Osteocyte (in vitro differentiated cells): ENCODE results near the gene PRR35. TPM values are rescaled to one million over a fixed set of nuclear protein-coding genes. Genes with fewer than 3 reads are reported as not detected.

Experiments used
- DNase-seq: peaks from one replicate; pipeline ENCODE4 v3.0.0; 2021; ENCODE audit warnings: mixed read lengths; ENCODE audit not compliant: unreplicated experiment; ENCODE audit errors: extremely low spot score
- H3K27ac Mint-ChIP-seq: one replicate; pipeline ENCODE4 v1.8.0; 2021; ENCODE audit warnings: mild to moderate bottlenecking, mixed read lengths; ENCODE audit not compliant: unreplicated experiment
- H3K27me3 Mint-ChIP-seq: one replicate; pipeline ENCODE4 v1.8.0; 2021; ENCODE audit warnings: mixed read lengths; ENCODE audit not compliant: unreplicated experiment
- H3K36me3 Mint-ChIP-seq: one replicate; pipeline ENCODE4 v1.8.0; 2021; ENCODE audit warnings: mixed read lengths; ENCODE audit not compliant: unreplicated experiment
- H3K4me1 Mint-ChIP-seq: one replicate; pipeline ENCODE4 v1.8.0; 2021; ENCODE audit warnings: mixed read lengths; ENCODE audit not compliant: unreplicated experiment
- H3K4me3 Mint-ChIP-seq: one replicate; pipeline ENCODE4 v1.8.0; 2021; ENCODE audit warnings: mild to moderate bottlenecking, moderate library complexity, mixed read lengths; ENCODE audit not compliant: unreplicated experiment
- H3K9me3 Mint-ChIP-seq: one replicate; pipeline ENCODE4 v1.8.0; 2021; ENCODE audit warnings: mixed read lengths; ENCODE audit not compliant: unreplicated experiment
- total RNA-seq: library from RNA; stranded (reverse); gene quantifications from 2 replicates; pipeline ENCODE4 v1.2.1, GENCODE V29; 2021
- TF ChIP-seq, protein P1 (sequence below): fragments of 200-600 bp; sonication (generic); IDR thresholded peaks from 2 replicates; pipeline ENCODE4 v1.5.0; 2021; ENCODE audit warnings: antibody characterized with exemption, mild to moderate bottlenecking, moderate library complexity

The PRR35 gene
- total RNA-seq, 1 donor from 2014 or later: not detected

DNA sequence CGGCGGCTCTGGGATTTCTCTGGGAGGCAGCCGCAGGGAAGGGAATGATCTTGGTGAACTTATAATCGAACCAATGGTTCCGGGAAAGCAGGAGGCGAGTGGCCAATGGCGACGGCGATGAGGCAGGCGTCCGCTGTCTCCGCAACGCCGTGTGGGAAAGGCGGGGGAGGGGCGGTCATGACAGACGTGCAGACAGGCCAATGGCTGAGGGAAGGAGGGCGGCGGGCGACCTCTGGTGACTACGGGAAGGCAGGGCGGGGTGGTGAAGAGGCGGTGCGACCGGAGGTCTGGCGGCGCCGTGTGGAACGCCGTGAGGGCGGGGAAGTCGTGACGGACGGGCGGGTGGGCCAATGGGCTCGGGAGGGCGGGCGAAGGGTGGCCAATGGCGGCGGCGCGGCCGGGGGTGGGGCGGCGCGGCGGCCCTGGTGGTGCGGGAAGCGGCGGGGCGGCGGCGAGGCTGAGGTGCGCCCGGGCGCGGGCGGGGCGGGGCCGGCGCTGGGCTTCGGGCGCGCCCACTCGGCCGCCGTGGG is 29.5 kb downstream of the PRR35 start, which contains the start of gene RAB40C:
RAB40C (plus strand) TSS at position 409 of the 530 bp plus-strand sequence. CDS start 226 bp downstream, outside the sequence.
- Mint-ChIP-seq H3K4me3 (peak within 1 kb of the TSS; percentile 98), H3K27ac (peak within 1 kb of the TSS; percentile 100), H3K36me3 (peaks cover 2% of the 10 kb centered on the region), H3K4me1 (peaks cover 37% of the 10 kb centered on the region), H3K9me3 (no peaks in the 10 kb centered on the region), H3K27me3 (no peaks in the 10 kb centered on the region)
- TF ChIP-seq, protein P1, sequence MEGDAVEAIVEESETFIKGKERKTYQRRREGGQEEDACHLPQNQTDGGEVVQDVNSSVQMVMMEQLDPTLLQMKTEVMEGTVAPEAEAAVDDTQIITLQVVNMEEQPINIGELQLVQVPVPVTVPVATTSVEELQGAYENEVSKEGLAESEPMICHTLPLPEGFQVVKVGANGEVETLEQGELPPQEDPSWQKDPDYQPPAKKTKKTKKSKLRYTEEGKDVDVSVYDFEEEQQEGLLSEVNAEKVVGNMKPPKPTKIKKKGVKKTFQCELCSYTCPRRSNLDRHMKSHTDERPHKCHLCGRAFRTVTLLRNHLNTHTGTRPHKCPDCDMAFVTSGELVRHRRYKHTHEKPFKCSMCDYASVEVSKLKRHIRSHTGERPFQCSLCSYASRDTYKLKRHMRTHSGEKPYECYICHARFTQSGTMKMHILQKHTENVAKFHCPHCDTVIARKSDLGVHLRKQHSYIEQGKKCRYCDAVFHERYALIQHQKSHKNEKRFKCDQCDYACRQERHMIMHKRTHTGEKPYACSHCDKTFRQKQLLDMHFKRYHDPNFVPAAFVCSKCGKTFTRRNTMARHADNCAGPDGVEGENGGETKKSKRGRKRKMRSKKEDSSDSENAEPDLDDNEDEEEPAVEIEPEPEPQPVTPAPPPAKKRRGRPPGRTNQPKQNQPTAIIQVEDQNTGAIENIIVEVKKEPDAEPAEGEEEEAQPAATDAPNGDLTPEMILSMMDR: no peak
- DNase-seq: peak; percentile 100

- peak overlapping the region; percentile 48 for H3K27ac Mint-ChIP-seq
- DNase-seq: no peak
- H3K4me1 Mint-ChIP-seq: peaks cover 37% of the 10 kb centered on the region
- H3K9me3 Mint-ChIP-seq: no peaks in the 10 kb centered on the region
- H3K27me3 Mint-ChIP-seq: no peaks in the 10 kb centered on the region
- TF ChIP-seq, protein P1: peak; percentile 9
- peak overlapping the region; percentile 79 for H3K4me3 Mint-ChIP-seq
- peaks cover 2% of the 10 kb centered on the region for H3K36me3 Mint-ChIP-seq
Measured at GRCh38 chr16:590188-590814, 30.1 kb downstream of the PRR35 start.

GRCh38 chr16:590815-591200 is 30.6 kb downstream of the PRR35 start:
- DNase-seq: no peak
- peak overlapping the region; percentile 48 for H3K27ac Mint-ChIP-seq
- H3K4me3 Mint-ChIP-seq: peak overlapping the region; percentile 79
- H3K36me3 Mint-ChIP-seq: peaks cover 2% of the 10 kb centered on the region
- TF ChIP-seq, protein P1: no peak
- no peaks in the 10 kb centered on the region for H3K9me3 Mint-ChIP-seq
- H3K4me1 Mint-ChIP-seq: peaks cover 37% of the 10 kb centered on the region
- H3K27me3 Mint-ChIP-seq: no peaks in the 10 kb centered on the region

DNA sequence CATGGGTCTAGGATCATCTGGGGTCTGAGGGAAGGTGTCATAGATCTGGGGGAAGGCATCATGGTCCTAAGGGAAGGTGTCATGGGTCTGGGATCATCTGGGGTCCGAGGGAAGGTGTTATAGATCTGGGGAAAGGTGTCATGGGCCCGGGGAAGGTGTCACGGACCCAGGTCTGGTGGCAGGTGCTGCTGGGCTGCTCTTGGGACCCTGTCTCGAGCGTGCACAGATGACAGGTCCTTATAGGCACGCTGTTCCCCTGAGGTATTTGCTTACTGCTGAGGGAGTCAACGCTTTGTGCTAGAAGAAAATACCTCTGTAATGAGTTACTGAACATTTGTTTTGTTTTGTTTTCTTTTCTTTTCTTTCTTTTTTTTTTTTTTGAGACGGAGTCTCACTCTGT is 31.0 kb downstream of the PRR35 start:
- Mint-ChIP-seq H3K4me3 (peak overlapping the region; percentile 79), H3K27me3 (no peaks in the 10 kb centered on the region), H3K27ac (peak overlapping the region; percentile 48), H3K36me3 (peaks cover 6% of the 10 kb centered on the region), H3K4me1 (peaks cover 37% of the 10 kb centered on the region), H3K9me3 (no peaks in the 10 kb centered on the region)
- DNase-seq: no peak
- TF ChIP-seq, protein P1: no peak

DNA sequence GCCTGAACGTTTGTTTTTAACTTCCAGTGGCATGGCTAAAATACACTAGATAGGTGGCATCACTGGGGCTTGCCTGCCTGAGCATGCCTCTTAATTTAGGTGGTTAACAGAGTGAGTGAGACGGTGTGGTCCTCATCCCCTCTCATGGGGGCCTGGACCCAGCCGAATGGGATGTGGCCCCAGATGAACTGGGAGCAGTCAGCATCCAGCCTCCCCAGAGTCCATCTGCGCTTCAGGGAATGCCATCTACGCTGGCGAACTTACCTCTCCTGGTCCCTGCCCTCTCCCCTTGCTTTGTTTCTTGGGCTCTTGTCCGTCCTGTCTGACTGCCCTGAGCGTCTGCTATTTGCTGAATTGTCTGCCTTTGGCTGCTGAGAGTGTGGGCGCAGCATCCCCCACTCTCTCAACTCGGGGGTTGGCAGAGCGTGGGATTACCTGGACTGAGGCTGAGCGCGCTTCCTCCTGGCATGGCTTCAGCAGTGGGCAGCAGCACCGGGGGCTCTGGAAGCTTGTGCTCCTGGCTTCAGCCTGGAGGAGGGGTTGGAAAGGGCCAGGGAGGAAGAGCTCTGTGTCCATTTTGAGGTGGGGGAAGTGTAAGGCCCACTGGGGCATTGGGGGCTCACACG is 31.8 kb downstream of the PRR35 start:
- DNase-seq: no peak
- Mint-ChIP-seq H3K27ac (no peak overlapping the region), H3K4me3 (no peak overlapping the region), H3K4me1 (peaks cover 37% of the 10 kb centered on the region), H3K36me3 (peaks cover 13% of the 10 kb centered on the region), H3K9me3 (no peaks in the 10 kb centered on the region), H3K27me3 (no peaks in the 10 kb centered on the region)
- TF ChIP-seq, protein P1: no peak
